HEK293 (cell line): ENCODE measurements around the gene MTG1.
A peak's percentile ranks its signal among the peaks of the same experiment; 100 is the strongest.

Source experiments
- CTCF ChIA-PET: fragments of 350-600 bp; formaldehyde crosslinking; extraction: SDS; loops from one replicate; lab custom pipeline; 2021; ENCODE audit warnings: antibody characterized with exemption; lab: Yijun Ruan, JAX
- POLR2A ChIA-PET: fragments of 300-600 bp; formaldehyde crosslinking; extraction: SDS; loops from one replicate; lab custom pipeline; 2020; ENCODE audit warnings: antibody characterized with exemption, inconsistent platforms; lab: Yijun Ruan, JAX
- H3K27ac ChIP-seq: fragments of 200-500 bp; sonication (Bioruptor generic); 2 replicates; pipeline ENCODE4 v1.5.1; 2014; ENCODE audit warnings: low read depth, low read length, control low read depth, inconsistent platforms; ENCODE audit errors: extremely low read depth
- H3K36me3 ChIP-seq, 2 experiments: fragments of 200-500 bp in 1 of 2; sonication (Bioruptor generic) in 1 of 2; 1 replicate in 1 of 2; 2 replicates in 1 of 2; pipeline ENCODE4 v1.5.1; 2014 to 2017; ENCODE audit warnings: inconsistent platforms in 2 of 2, low read length in 2 of 2; ENCODE audit not compliant: control insufficient read depth in 2 of 2, insufficient read depth in 1 of 2
- H3K4me1 ChIP-seq: fragments of 200-500 bp; sonication (Bioruptor generic); 2 replicates; pipeline ENCODE4 v1.5.1; 2014; ENCODE audit warnings: mild to moderate bottlenecking, low read length, inconsistent platforms; ENCODE audit not compliant: control insufficient read depth, insufficient read depth
- H3K4me3 ChIP-seq: 2 replicates; pipeline ENCODE4 v1.5.1; 2011; ENCODE audit warnings: low read depth, mild to moderate bottlenecking, control low read depth, low read length, moderate library complexity
- H3K9me3 ChIP-seq: fragments of 200-500 bp; sonication (Bioruptor generic); 2 replicates; pipeline ENCODE4 v1.5.1; 2014; ENCODE audit warnings: low read depth, low read length, inconsistent platforms; ENCODE audit not compliant: control insufficient read depth, insufficient read depth
- BCL11A ChIP-seq: fragments of 450-650 bp; formaldehyde crosslinking; IDR thresholded peaks from 2 replicates; pipeline ENCODE4 v1.5.1; 2016; ENCODE audit warnings: low read depth, missing biosample characterization, missing genetic modification characterization
- GLI4 ChIP-seq: fragments of 450-650 bp; formaldehyde crosslinking; IDR thresholded peaks from 2 replicates; pipeline ENCODE4 v1.5.1; 2016; ENCODE audit warnings: missing biosample characterization, missing genetic modification characterization
- HOXA7 ChIP-seq: sonication (generic); formaldehyde crosslinking; IDR thresholded peaks from 2 replicates; pipeline ENCODE4 v1.8.1; 2022; ENCODE audit warnings: missing genetic modification reagents, borderline replicate concordance
- KLF7 ChIP-seq: fragments of 450-650 bp; formaldehyde crosslinking; IDR thresholded peaks from 2 replicates; pipeline ENCODE4 v1.5.1; 2016; ENCODE audit warnings: missing biosample characterization, missing genetic modification characterization, borderline replicate concordance
- REPIN1 ChIP-seq: fragments of 450-650 bp; formaldehyde crosslinking; IDR thresholded peaks from 2 replicates; pipeline ENCODE4 v1.5.1; 2017; ENCODE audit warnings: missing biosample characterization, missing genetic modification characterization, low read depth
- SCRT1 ChIP-seq: fragments of 450-650 bp; formaldehyde crosslinking; IDR thresholded peaks from 2 replicates; pipeline ENCODE4 v1.5.1; 2016; ENCODE audit warnings: missing biosample characterization, missing genetic modification characterization, borderline replicate concordance
- SP7 ChIP-seq: fragments of 450-650 bp; formaldehyde crosslinking; IDR thresholded peaks from 2 replicates; pipeline ENCODE4 v1.5.1; 2016; ENCODE audit warnings: missing biosample characterization, missing genetic modification characterization
- TRIM28 ChIP-seq: IDR thresholded peaks from 2 replicates; pipeline ENCODE4 v1.6.1; 2011; ENCODE audit warnings: low read length, control low read depth, borderline replicate concordance
- WT1 ChIP-seq: fragments of 450-650 bp; formaldehyde crosslinking; IDR thresholded peaks from 2 replicates; pipeline ENCODE4 v1.5.1; 2016; ENCODE audit warnings: missing biosample characterization, missing genetic modification characterization
- YY1 ChIP-seq: fragments of 450-650 bp; formaldehyde crosslinking; IDR thresholded peaks from 2 replicates; pipeline ENCODE4 v1.5.1; 2018; ENCODE audit warnings: missing biosample characterization, missing genetic modification characterization
- YY2 ChIP-seq: fragments of 450-650 bp; formaldehyde crosslinking; IDR thresholded peaks from 2 replicates; pipeline ENCODE4 v1.5.1; 2016; ENCODE audit warnings: missing biosample characterization, missing genetic modification characterization
- ZFHX2 ChIP-seq: fragments of 450-650 bp; formaldehyde crosslinking; conservative IDR thresholded peaks from 2 replicates; pipeline ENCODE4 v1.5.1; 2016; ENCODE audit warnings: missing biosample characterization, missing genetic modification characterization
- ZNF155 ChIP-seq: fragments of 450-650 bp; formaldehyde crosslinking; IDR thresholded peaks from 2 replicates; pipeline ENCODE4 v1.5.1; 2016; ENCODE audit warnings: missing biosample characterization, missing genetic modification characterization
- ZNF214 ChIP-seq: fragments of 450-650 bp; formaldehyde crosslinking; IDR thresholded peaks from 2 replicates; pipeline ENCODE4 v1.5.1; 2017; ENCODE audit warnings: missing biosample characterization, mild to moderate bottlenecking, missing genetic modification characterization, borderline replicate concordance
- ZNF221 ChIP-seq: fragments of 450-650 bp; formaldehyde crosslinking; IDR thresholded peaks from 2 replicates; pipeline ENCODE4 v1.5.1; 2017; ENCODE audit warnings: missing biosample characterization, missing genetic modification characterization, borderline replicate concordance
- ZNF366 ChIP-seq: fragments of 450-650 bp; formaldehyde crosslinking; conservative IDR thresholded peaks from 2 replicates; pipeline ENCODE4 v1.5.1; 2016; ENCODE audit warnings: missing biosample characterization, missing genetic modification characterization
- ZNF530 ChIP-seq: fragments of 450-650 bp; formaldehyde crosslinking; IDR thresholded peaks from 2 replicates; pipeline ENCODE4 v1.5.1; 2016; ENCODE audit warnings: low read depth, missing biosample characterization, missing genetic modification characterization
- ZNF585B ChIP-seq: fragments of 450-650 bp; formaldehyde crosslinking; IDR thresholded peaks from 2 replicates; pipeline ENCODE4 v1.5.1; 2016; ENCODE audit warnings: missing biosample characterization, missing genetic modification characterization
- ZNF610 ChIP-seq: fragments of 450-650 bp; formaldehyde crosslinking; IDR thresholded peaks from 2 replicates; pipeline ENCODE4 v1.5.1; 2016; ENCODE audit warnings: missing biosample characterization, missing genetic modification characterization, borderline replicate concordance
- ZNF626 ChIP-seq: fragments of 450-650 bp; sonication (Bioruptor Pico); formaldehyde crosslinking; IDR thresholded peaks from 2 replicates; pipeline ENCODE4 v1.5.1; 2018; ENCODE audit warnings: missing biosample characterization, missing genetic modification characterization, inconsistent platforms
- ZNF664 ChIP-seq: fragments of 450-650 bp; formaldehyde crosslinking; IDR thresholded peaks from 2 replicates; pipeline ENCODE4 v1.5.1; 2016; ENCODE audit warnings: missing biosample characterization, missing genetic modification characterization
- ZNF670 ChIP-seq: fragments of 450-650 bp; formaldehyde crosslinking; IDR thresholded peaks from 2 replicates; pipeline ENCODE4 v1.5.1; 2016; ENCODE audit warnings: missing biosample characterization, missing genetic modification characterization, low read depth
- ZNF76 ChIP-seq: fragments of 450-650 bp; formaldehyde crosslinking; IDR thresholded peaks from 2 replicates; pipeline ENCODE4; 2016; ENCODE audit warnings: low read depth, missing biosample characterization, missing genetic modification characterization, borderline replicate concordance
- ZSCAN30 ChIP-seq: fragments of 450-650 bp; IDR thresholded peaks from 2 replicates; pipeline ENCODE4 v1.5.1; 2018; ENCODE audit warnings: missing biosample characterization, mild to moderate bottlenecking, missing genetic modification characterization, moderate library complexity
- TF ChIP-seq, protein P1 (sequence below): fragments of 450-650 bp; formaldehyde crosslinking; IDR thresholded peaks from 2 replicates; pipeline ENCODE4 v1.5.1; 2016; ENCODE audit warnings: missing biosample characterization, missing genetic modification characterization
- TF ChIP-seq, protein P2 (sequence below): fragments of 450-650 bp; formaldehyde crosslinking; IDR thresholded peaks from 2 replicates; pipeline ENCODE4 v1.5.1; 2016; ENCODE audit warnings: missing biosample characterization, missing genetic modification characterization
- TF ChIP-seq, protein P3 (sequence below): sonication (generic); formaldehyde crosslinking; IDR thresholded peaks from 2 replicates; pipeline ENCODE4 v1.8.1; 2022; ENCODE audit warnings: mild to moderate bottlenecking, moderate library complexity, missing genetic modification reagents
- TF ChIP-seq, protein P4 (sequence below): fragments of 450-650 bp; formaldehyde crosslinking; IDR thresholded peaks from 2 replicates; pipeline ENCODE4 v1.5.1; 2016; ENCODE audit warnings: missing biosample characterization, missing genetic modification characterization
- TF ChIP-seq, protein P5 (sequence below): fragments of 450-650 bp; formaldehyde crosslinking; IDR thresholded peaks from 2 replicates; pipeline ENCODE4 v1.5.1; 2016; ENCODE audit warnings: missing biosample characterization, missing genetic modification characterization

The MTG1 gene

DNA sequence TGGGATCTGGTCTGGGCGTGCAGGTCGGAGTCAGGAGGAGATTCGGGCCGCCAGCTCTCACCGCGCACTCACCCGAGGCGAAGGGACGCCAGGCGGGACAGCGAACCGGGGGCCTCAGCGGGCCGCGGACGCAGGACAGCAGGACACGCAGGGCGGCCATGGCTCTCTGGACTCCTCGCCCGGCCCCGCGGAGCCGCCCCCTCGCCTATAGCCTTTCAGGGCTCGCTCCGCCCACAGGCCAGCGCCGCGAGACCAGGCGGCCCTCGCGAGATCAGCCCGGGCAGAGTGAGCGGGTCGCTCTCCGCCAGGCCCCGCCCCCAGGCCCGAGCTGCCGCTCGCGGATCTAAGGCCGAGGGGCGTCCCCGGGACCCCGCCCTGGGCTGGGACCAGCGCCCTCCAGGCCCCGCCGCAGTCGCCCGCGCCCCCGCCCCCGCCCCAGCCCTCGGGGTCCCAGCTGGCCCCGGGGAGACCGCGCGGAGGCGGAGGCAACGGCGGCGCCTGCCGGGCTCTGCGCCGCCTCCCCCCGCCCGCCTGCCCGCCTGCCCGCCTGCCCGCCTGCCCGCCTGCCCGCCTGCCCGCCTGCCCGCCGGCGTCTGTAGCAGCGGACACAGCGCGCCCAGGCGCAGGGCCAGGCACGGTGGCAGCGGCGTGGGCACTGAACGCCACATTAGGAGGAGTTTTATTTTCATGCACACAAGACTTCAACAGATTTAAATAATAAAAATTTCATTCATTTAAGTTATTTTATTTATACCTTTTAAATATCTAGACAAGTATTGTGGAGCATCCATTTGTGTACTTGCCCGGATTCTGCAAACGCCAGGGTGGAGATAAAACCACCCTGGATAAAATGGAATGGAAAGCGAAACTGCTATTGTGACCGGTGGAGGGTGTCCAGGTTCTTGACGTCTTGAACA is 20.5 kb upstream of the MTG1 start, which contains the start of gene ECHS1:
Gene ECHS1, minus strand, starts transcription at position 181 of the 917 bp plus-strand sequence. Its CDS starts 21 bp downstream, at position 160.
- ChIA-PET POLR2A (interaction anchor here (0.5 to 2.2 kb wide), 9 partner anchors 11 to 852 kb away, joined by 3 to 16 read pairs (median 5); partner anchors contain the start of gene MTG1), CTCF (interaction anchor here (1.0 kb wide), 1 partner anchor 12 kb away, joined by 3 read pairs; no protein-coding TSS in a partner anchor)
- Histone ChIP-seq H3K4me3 (peak within 1 kb of the TSS; percentile 91), H3K27ac (peak within 1 kb of the TSS; percentile 37; the same call in 1 of the 2 replicates), H3K9me3 (no peaks in the 10 kb centered on the region), H3K4me1 (peaks cover 9% of the 10 kb centered on the region), H3K36me3 (peaks cover 0 to 30% of the 10 kb centered on the region in 2 experiments; a peak in 1 of 3 replicates)
- TF ChIP-seq, protein P1, sequence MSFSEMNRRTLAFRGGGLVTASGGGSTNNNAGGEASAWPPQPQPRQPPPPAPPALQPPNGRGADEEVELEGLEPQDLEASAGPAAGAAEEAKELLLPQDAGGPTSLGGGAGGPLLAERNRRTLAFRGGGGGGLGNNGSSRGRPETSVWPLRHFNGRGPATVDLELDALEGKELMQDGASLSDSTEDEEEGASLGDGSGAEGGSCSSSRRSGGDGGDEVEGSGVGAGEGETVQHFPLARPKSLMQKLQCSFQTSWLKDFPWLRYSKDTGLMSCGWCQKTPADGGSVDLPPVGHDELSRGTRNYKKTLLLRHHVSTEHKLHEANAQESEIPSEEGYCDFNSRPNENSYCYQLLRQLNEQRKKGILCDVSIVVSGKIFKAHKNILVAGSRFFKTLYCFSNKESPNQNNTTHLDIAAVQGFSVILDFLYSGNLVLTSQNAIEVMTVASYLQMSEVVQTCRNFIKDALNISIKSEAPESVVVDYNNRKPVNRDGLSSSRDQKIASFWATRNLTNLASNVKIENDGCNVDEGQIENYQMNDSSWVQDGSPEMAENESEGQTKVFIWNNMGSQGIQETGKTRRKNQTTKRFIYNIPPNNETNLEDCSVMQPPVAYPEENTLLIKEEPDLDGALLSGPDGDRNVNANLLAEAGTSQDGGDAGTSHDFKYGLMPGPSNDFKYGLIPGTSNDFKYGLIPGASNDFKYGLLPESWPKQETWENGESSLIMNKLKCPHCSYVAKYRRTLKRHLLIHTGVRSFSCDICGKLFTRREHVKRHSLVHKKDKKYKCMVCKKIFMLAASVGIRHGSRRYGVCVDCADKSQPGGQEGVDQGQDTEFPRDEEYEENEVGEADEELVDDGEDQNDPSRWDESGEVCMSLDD (tag by site-specific recombination), result peak; percentile 77
- TF ChIP-seq ZNF670, result no peak
- TF ChIP-seq TRIM28, result no peak
- TF ChIP-seq YY1 (tag by site-specific recombination), result peak; percentile 86
- no peak for TF ChIP-seq HOXA7 (CRISPR knock-in tag)
- TF ChIP-seq SCRT1 (tag by site-specific recombination), result no peak
- TF ChIP-seq, protein P2, sequence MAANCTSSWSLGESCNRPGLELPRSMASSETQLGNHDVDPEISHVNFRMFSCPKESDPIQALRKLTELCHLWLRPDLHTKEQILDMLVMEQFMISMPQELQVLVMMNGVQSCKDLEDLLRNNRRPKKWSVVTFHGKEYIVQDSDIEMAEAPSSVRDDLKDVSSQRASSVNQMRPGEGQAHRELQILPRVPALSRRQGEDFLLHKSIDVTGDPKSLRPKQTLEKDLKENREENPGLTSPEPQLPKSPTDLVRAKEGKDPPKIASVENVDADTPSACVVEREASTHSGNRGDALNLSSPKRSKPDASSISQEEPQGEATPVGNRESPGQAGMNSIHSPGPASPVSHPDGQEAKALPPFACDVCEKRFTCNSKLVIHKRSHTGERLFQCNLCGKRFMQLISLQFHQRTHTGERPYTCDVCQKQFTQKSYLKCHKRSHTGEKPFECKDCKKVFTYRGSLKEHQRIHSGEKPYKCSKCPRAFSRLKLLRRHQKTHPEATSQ (tag by site-specific recombination), result no peak
- TF ChIP-seq ZFHX2 (tag by site-specific recombination), result peak; percentile 72
- TF ChIP-seq GLI4 (tag by site-specific recombination), result no peak
- 0 out of 2 replicates have a peak, but pooled peaks have one; percentile 45 for TF ChIP-seq ZNF610 (tag by site-specific recombination)
- no peak for TF ChIP-seq ZNF664 (tag by site-specific recombination)
- TF ChIP-seq ZSCAN30, result 0 out of 2 replicates have a peak, but pooled peaks have one; percentile 18
- no peak for TF ChIP-seq ZNF221 (tag by site-specific recombination)
- no peak for TF ChIP-seq ZNF530 (tag by site-specific recombination)
- no peak for TF ChIP-seq ZNF366
- TF ChIP-seq, protein P3, sequence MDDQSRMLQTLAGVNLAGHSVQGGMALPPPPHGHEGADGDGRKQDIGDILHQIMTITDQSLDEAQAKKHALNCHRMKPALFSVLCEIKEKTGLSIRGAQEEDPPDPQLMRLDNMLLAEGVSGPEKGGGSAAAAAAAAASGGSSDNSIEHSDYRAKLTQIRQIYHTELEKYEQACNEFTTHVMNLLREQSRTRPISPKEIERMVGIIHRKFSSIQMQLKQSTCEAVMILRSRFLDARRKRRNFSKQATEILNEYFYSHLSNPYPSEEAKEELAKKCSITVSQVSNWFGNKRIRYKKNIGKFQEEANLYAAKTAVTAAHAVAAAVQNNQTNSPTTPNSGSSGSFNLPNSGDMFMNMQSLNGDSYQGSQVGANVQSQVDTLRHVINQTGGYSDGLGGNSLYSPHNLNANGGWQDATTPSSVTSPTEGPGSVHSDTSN, result no peak
- no peak for TF ChIP-seq REPIN1
- TF ChIP-seq WT1, result no peak
- TF ChIP-seq KLF7 (tag by site-specific recombination), result peak; percentile 50; the same call in 1 of the 2 replicates
- TF ChIP-seq YY2 (tag by site-specific recombination), result peak; percentile 69
- no peak for TF ChIP-seq ZNF585B
- TF ChIP-seq, protein P4, sequence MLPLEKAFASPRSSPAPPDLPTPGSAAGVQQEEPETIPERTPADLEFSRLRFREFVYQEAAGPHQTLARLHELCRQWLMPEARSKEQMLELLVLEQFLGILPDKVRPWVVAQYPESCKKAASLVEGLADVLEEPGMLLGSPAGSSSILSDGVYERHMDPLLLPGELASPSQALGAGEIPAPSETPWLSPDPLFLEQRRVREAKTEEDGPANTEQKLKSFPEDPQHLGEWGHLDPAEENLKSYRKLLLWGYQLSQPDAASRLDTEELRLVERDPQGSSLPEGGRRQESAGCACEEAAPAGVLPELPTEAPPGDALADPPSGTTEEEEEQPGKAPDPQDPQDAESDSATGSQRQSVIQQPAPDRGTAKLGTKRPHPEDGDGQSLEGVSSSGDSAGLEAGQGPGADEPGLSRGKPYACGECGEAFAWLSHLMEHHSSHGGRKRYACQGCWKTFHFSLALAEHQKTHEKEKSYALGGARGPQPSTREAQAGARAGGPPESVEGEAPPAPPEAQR (tag by site-specific recombination), result no peak
- TF ChIP-seq SP7 (tag by site-specific recombination), result peak; percentile 55
- TF ChIP-seq, protein P5, sequence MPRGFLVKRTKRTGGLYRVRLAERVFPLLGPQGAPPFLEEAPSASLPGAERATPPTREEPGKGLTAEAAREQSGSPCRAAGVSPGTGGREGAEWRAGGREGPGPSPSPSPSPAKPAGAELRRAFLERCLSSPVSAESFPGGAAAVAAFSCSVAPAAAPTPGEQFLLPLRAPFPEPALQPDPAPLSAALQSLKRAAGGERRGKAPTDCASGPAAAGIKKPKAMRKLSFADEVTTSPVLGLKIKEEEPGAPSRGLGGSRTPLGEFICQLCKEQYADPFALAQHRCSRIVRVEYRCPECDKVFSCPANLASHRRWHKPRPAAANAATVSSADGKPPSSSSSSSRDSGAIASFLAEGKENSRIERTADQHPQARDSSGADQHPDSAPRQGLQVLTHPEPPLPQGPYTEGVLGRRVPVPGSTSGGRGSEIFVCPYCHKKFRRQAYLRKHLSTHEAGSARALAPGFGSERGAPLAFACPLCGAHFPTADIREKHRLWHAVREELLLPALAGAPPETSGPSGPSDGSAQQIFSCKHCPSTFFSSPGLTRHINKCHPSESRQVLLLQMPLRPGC, result no peak
- no peak for TF ChIP-seq ZNF626 (tag by site-specific recombination)
- TF ChIP-seq ZNF76 (tag by site-specific recombination), result peak; percentile 29; the same call in 1 of the 2 replicates
- no peak for TF ChIP-seq ZNF214 (tag by site-specific recombination)
- no peak for TF ChIP-seq ZNF155 (tag by site-specific recombination)
- TF ChIP-seq BCL11A (tag by site-specific recombination), result peak; percentile 53
